HepG2 (cell line): ENCODE results near the gene TNNI2. TPM values are rescaled to one million over a fixed set of nuclear protein-coding genes. Genes with fewer than 3 reads are reported as not detected.

Experiments
- IRF2 ChIP-seq: IDR thresholded peaks from 2 replicates; pipeline ENCODE4 v1.6.1; 2018; ENCODE audit warnings: missing genetic modification reagents, missing compliant biosample characterization
- PCBP1 ChIP-seq: fragments of 200-400 bp; formaldehyde crosslinking; IDR thresholded peaks from 2 replicates; pipeline ENCODE4 v1.6.1; 2017; ENCODE audit warnings: mild to moderate bottlenecking, low read depth, low read length, borderline replicate concordance
- REXO4 ChIP-seq: sonication (generic); formaldehyde crosslinking; IDR thresholded peaks from 2 replicates; pipeline ENCODE4 v1.8.0; 2022; ENCODE audit warnings: missing genetic modification reagents, mild to moderate bottlenecking, borderline replicate concordance
- ZFP41 ChIP-seq: sonication (generic); formaldehyde crosslinking; IDR thresholded peaks from 2 replicates; pipeline ENCODE4 v1.4.0; 2020; ENCODE audit warnings: mild to moderate bottlenecking, missing genetic modification reagents, borderline replicate concordance
- ZIK1 ChIP-seq: sonication (generic); formaldehyde crosslinking; IDR thresholded peaks from 2 replicates; pipeline ENCODE4 v1.5.0; 2020; ENCODE audit warnings: mild to moderate bottlenecking, low read depth, missing genetic modification reagents, borderline replicate concordance
- ZNF354B ChIP-seq: sonication (generic); formaldehyde crosslinking; IDR thresholded peaks from 2 replicates; pipeline ENCODE4 v1.8.0; 2022; ENCODE audit warnings: mild to moderate bottlenecking, missing genetic modification reagents
- ZNF484 ChIP-seq: sonication (generic); formaldehyde crosslinking; IDR thresholded peaks from 2 replicates; pipeline ENCODE4 v1.5.1; 2020; ENCODE audit warnings: mild to moderate bottlenecking, low read depth, missing genetic modification reagents, borderline replicate concordance
- polyA plus RNA-seq, 8 experiments: library from polyadenylated mRNA; depleted of rRNA in 3 of 8; stranded (reverse) in 7 of 8; unstranded in 1 of 8; fragments of >200 nt; fragmentation: Illumina TruSeq in 4 of 8; extraction: Trizol in 4 of 8; gene quantifications; 2 replicates each; pipeline versions ENCODE4 v1.2.1 to v1.2.3, GENCODE V29; 2011 to 2016; ENCODE audit warnings: low read depth in 4 of 8, missing spikeins in 1 of 8, mixed read lengths in 1 of 8; ENCODE audit not compliant: insufficient read depth in 1 of 8
- total RNA-seq, 5 experiments: library from RNA; depleted of rRNA; stranded (reverse); fragments of >200 nt; fragmentation: Illumina TruSeq; extraction: Trizol; gene quantifications; 2 replicates each; pipeline ENCODE4 v1.2.3, GENCODE V29; 2016; ENCODE audit warnings: low read depth in 1 of 5
- TF ChIP-seq, protein P1 (sequence below): IDR thresholded peaks from 2 replicates; pipeline ENCODE4 v1.4.0; 2020; ENCODE audit warnings: mild to moderate bottlenecking, missing genetic modification reagents
- TF ChIP-seq, protein P2 (sequence below): sonication (generic); formaldehyde crosslinking; IDR thresholded peaks from 2 replicates; pipeline ENCODE4 v1.5.0; 2020; ENCODE audit warnings: mild to moderate bottlenecking, missing genetic modification reagents
- TF ChIP-seq, protein P3 (sequence below): sonication (generic); formaldehyde crosslinking; IDR thresholded peaks from 2 replicates; pipeline ENCODE4 v1.8.0; 2022; ENCODE audit warnings: missing genetic modification reagents, mild to moderate bottlenecking, moderate library complexity, borderline replicate concordance
- TF ChIP-seq, protein P4 (sequence below): sonication (generic); formaldehyde crosslinking; conservative IDR thresholded peaks from 2 replicates; pipeline ENCODE4 v1.8.0; 2022; ENCODE audit warnings: missing genetic modification reagents
- TF ChIP-seq, protein P5 (sequence below): sonication (generic); formaldehyde crosslinking; IDR thresholded peaks from 2 replicates; pipeline ENCODE4 v1.4.0; 2020; ENCODE audit warnings: missing genetic modification reagents, borderline replicate concordance

The TNNI2 gene
- total and polyA plus RNA-seq, 2 of the 13 experiments (the other 11 are each of a cell fraction or from before 2014, with no cell fraction given) = 7.2 to 12.0 TPM

DNA sequence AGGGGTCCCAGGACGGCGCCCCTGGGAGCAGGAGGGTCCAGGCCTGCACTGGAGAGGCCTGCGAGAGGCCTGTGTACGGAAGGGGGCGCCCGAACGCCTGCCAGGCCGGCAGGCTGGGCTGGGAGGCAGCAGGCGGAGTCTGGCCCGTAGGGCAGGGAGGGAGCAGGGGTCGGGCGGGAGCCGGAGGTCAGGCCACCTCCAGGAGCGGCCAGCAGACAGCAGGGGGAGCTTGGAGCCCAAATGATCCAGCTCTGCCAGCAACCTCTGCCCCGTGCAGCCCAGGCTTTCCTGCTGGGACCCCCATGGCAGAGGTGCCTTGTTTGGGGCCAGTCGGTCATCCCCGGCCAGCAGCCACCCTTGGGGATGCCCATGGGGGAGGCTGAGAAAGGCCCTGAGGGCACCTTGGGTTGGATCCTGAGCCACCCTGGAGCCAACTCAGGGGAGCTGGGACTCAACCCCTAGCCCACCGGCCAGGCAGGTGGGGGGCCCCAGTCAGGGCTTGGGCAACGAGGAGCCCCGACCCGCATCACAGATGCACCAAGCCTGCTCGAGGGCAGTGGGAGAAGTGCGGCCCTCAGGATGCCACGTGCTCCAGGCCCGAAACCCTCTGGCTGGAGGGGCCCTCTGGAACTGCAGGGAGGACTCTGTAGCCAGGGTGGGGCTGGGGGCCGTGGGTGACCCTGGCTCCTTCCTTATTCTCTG, 13.6 kb upstream of the TNNI2 start (continued):
- TF ChIP-seq ZIK1 (CRISPR knock-in tag) (no peak), IRF2 (0 out of 2 replicates have a peak, but pooled peaks have one; percentile 54), REXO4 (CRISPR knock-in tag) (no peak), ZFP41 (CRISPR knock-in tag) (no peak; the same call in 1 of the 2 replicates), ZNF354B (no peak), ZNF484 (CRISPR knock-in tag) (no peak), PCBP1 (0 out of 2 replicates have a peak, but pooled peaks have one; percentile 11)
- TF ChIP-seq, protein P1, sequence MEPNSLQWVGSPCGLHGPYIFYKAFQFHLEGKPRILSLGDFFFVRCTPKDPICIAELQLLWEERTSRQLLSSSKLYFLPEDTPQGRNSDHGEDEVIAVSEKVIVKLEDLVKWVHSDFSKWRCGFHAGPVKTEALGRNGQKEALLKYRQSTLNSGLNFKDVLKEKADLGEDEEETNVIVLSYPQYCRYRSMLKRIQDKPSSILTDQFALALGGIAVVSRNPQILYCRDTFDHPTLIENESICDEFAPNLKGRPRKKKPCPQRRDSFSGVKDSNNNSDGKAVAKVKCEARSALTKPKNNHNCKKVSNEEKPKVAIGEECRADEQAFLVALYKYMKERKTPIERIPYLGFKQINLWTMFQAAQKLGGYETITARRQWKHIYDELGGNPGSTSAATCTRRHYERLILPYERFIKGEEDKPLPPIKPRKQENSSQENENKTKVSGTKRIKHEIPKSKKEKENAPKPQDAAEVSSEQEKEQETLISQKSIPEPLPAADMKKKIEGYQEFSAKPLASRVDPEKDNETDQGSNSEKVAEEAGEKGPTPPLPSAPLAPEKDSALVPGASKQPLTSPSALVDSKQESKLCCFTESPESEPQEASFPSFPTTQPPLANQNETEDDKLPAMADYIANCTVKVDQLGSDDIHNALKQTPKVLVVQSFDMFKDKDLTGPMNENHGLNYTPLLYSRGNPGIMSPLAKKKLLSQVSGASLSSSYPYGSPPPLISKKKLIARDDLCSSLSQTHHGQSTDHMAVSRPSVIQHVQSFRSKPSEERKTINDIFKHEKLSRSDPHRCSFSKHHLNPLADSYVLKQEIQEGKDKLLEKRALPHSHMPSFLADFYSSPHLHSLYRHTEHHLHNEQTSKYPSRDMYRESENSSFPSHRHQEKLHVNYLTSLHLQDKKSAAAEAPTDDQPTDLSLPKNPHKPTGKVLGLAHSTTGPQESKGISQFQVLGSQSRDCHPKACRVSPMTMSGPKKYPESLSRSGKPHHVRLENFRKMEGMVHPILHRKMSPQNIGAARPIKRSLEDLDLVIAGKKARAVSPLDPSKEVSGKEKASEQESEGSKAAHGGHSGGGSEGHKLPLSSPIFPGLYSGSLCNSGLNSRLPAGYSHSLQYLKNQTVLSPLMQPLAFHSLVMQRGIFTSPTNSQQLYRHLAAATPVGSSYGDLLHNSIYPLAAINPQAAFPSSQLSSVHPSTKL (CRISPR knock-in tag) = peak; percentile 45; the same call in 1 of the 2 replicates
- TF ChIP-seq, protein P2, sequence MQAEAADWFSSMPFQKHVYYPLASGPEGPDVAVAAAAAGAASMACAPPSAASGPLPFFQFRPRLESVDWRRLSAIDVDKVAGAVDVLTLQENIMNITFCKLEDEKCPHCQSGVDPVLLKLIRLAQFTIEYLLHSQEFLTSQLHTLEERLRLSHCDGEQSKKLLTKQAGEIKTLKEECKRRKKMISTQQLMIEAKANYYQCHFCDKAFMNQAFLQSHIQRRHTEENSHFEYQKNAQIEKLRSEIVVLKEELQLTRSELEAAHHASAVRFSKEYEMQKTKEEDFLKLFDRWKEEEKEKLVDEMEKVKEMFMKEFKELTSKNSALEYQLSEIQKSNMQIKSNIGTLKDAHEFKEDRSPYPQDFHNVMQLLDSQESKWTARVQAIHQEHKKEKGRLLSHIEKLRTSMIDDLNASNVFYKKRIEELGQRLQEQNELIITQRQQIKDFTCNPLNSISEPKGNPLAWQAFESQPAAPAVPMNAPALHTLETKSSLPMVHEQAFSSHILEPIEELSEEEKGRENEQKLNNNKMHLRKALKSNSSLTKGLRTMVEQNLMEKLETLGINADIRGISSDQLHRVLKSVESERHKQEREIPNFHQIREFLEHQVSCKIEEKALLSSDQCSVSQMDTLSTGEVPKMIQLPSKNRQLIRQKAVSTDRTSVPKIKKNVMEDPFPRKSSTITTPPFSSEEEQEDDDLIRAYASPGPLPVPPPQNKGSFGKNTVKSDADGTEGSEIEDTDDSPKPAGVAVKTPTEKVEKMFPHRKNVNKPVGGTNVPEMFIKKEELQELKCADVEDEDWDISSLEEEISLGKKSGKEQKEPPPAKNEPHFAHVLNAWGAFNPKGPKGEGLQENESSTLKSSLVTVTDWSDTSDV = 0 out of 2 replicates have a peak, but pooled peaks have one; percentile 39
- TF ChIP-seq, protein P3, sequence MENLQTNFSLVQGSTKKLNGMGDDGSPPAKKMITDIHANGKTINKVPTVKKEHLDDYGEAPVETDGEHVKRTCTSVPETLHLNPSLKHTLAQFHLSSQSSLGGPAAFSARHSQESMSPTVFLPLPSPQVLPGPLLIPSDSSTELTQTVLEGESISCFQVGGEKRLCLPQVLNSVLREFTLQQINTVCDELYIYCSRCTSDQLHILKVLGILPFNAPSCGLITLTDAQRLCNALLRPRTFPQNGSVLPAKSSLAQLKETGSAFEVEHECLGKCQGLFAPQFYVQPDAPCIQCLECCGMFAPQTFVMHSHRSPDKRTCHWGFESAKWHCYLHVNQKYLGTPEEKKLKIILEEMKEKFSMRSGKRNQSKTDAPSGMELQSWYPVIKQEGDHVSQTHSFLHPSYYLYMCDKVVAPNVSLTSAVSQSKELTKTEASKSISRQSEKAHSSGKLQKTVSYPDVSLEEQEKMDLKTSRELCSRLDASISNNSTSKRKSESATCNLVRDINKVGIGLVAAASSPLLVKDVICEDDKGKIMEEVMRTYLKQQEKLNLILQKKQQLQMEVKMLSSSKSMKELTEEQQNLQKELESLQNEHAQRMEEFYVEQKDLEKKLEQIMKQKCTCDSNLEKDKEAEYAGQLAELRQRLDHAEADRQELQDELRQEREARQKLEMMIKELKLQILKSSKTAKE (CRISPR knock-in tag) = no peak
- TF ChIP-seq, protein P4, sequence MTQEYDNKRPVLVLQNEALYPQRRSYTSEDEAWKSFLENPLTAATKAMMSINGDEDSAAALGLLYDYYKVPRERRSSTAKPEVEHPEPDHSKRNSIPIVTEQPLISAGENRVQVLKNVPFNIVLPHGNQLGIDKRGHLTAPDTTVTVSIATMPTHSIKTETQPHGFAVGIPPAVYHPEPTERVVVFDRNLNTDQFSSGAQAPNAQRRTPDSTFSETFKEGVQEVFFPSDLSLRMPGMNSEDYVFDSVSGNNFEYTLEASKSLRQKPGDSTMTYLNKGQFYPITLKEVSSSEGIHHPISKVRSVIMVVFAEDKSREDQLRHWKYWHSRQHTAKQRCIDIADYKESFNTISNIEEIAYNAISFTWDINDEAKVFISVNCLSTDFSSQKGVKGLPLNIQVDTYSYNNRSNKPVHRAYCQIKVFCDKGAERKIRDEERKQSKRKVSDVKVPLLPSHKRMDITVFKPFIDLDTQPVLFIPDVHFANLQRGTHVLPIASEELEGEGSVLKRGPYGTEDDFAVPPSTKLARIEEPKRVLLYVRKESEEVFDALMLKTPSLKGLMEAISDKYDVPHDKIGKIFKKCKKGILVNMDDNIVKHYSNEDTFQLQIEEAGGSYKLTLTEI (CRISPR knock-in tag) = no peak
- TF ChIP-seq, protein P5, sequence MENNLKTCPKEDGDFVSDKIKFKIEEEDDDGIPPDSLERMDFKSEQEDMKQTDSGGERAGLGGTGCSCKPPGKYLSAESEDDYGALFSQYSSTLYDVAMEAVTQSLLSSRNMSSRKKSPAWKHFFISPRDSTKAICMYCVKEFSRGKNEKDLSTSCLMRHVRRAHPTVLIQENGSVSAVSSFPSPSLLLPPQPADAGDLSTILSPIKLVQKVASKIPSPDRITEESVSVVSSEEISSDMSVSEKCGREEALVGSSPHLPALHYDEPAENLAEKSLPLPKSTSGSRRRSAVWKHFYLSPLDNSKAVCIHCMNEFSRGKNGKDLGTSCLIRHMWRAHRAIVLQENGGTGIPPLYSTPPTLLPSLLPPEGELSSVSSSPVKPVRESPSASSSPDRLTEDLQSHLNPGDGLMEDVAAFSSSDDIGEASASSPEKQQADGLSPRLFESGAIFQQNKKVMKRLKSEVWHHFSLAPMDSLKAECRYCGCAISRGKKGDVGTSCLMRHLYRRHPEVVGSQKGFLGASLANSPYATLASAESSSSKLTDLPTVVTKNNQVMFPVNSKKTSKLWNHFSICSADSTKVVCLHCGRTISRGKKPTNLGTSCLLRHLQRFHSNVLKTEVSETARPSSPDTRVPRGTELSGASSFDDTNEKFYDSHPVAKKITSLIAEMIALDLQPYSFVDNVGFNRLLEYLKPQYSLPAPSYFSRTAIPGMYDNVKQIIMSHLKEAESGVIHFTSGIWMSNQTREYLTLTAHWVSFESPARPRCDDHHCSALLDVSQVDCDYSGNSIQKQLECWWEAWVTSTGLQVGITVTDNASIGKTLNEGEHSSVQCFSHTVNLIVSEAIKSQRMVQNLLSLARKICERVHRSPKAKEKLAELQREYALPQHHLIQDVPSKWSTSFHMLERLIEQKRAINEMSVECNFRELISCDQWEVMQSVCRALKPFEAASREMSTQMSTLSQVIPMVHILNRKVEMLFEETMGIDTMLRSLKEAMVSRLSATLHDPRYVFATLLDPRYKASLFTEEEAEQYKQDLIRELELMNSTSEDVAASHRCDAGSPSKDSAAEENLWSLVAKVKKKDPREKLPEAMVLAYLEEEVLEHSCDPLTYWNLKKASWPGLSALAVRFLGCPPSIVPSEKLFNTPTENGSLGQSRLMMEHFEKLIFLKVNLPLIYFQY (CRISPR knock-in tag) = peak; percentile 87
